ENCODE data around the gene SNAP47. TPM values are rescaled to one million over a fixed set of nuclear protein-coding genes. Genes with fewer than 3 reads are reported as not detected.

The SNAP47 gene
- total and polyA plus RNA-seq, 4 donors = 10.6 to 63.0 (median 22.8) TPM

DNA sequence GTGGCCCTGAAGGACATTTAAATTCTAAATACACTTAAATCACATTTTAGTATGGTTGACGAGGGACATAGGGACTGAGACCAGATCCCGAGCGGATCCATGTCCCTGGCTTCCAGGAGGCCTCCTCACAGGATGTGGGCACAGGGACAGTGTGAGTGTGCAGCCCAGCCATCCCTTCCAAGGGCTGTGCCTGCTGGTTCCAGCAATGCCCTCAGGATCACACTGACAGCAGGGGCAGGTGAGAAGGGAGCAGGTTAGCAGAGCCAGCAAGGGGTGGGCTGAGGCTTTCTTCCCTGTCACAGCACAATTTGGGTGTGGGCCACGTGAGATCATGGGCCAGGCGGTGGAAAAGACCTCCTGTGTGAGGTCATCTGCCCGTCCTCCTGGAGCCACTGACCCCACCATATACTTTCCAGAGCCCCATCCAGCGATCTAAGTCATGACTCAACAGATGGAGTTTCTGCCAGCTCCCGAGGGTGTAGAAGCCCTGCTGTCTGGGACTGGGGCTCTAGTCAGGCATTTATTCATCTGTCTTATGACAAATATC, 43.2 kb downstream of the SNAP47 start:
- H3K4me3 ChIP-seq = no peak overlapping the region
- no peak overlapping the region for H3K27ac ChIP-seq (ENCODE audit: low read depth in 1 of 2, low read length in 1 of 2)
- peaks cover 0 to 16% (median 3%) of the 10 kb centered on the region in 5 donors for H3K4me1 ChIP-seq (ENCODE audit: control insufficient read depth in 5 of 5, insufficient read depth in 5 of 5, low read length in 5 of 5)
- TF ChIP-seq, protein P1, sequence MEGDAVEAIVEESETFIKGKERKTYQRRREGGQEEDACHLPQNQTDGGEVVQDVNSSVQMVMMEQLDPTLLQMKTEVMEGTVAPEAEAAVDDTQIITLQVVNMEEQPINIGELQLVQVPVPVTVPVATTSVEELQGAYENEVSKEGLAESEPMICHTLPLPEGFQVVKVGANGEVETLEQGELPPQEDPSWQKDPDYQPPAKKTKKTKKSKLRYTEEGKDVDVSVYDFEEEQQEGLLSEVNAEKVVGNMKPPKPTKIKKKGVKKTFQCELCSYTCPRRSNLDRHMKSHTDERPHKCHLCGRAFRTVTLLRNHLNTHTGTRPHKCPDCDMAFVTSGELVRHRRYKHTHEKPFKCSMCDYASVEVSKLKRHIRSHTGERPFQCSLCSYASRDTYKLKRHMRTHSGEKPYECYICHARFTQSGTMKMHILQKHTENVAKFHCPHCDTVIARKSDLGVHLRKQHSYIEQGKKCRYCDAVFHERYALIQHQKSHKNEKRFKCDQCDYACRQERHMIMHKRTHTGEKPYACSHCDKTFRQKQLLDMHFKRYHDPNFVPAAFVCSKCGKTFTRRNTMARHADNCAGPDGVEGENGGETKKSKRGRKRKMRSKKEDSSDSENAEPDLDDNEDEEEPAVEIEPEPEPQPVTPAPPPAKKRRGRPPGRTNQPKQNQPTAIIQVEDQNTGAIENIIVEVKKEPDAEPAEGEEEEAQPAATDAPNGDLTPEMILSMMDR (IDR thresholded peaks at IDR 0.05; ENCODE audit: control extremely low read depth, extremely low read depth) = no peak
- no peak for ATAC-seq (ENCODE audit: insufficient read depth, low FRiP score)
- H3K9me3 ChIP-seq (ENCODE audit: control insufficient read depth in 4 of 4, insufficient read depth in 3 of 4, low read length in 3 of 4) = no peaks in the 10 kb centered on the region
- H3K36me3 ChIP-seq (ENCODE audit: control insufficient read depth in 4 of 4, insufficient read depth in 4 of 4, low read length in 4 of 4) = peaks cover 0 to 26% (median 4%) of the 10 kb centered on the region in 4 donors
- no peak overlapping the region for H3K9ac ChIP-seq (ENCODE audit: insufficient read depth in 1 of 2, low read length in 2 of 2)
- no peak for DNase-seq
- no peaks in the 10 kb centered on the region for H3K27me3 ChIP-seq (ENCODE audit: control insufficient read depth in 3 of 3, insufficient read depth in 3 of 3, low read length in 2 of 3)
- 93 to 95% methylated on average over 8 of the region's 8 CpGs for WGBS, 2 donors

DNA sequence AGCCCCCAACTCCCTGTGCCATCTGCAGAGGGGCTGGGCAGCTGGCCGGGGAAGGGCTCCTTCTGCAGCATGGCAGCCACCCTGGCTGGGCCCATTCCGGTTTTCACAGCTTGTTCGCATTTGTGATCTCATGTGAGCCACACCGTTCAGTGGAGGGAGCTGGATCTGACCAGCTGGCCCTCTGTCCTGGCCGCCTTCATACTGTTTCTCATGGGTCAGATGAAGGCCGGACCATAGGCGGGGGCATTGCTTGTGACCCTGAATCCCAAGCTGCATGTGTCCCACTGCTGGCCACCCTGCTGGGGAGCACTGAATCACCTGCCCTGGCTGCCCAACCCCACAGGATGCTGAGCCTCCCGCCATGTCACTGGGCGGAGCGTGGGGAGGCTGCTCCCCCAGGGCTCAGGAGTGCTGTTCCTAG, 43.8 kb downstream of the SNAP47 start:
- Histone ChIP-seq H3K9ac (ENCODE audit: insufficient read depth in 1 of 2, low read length in 2 of 2) (no peak overlapping the region), H3K9me3 (ENCODE audit: control insufficient read depth in 4 of 4, insufficient read depth in 3 of 4, low read length in 3 of 4) (no peaks in the 10 kb centered on the region), H3K36me3 (ENCODE audit: control insufficient read depth in 4 of 4, insufficient read depth in 4 of 4, low read length in 4 of 4) (peaks cover 0 to 24% (median 4%) of the 10 kb centered on the region in 4 donors), H3K27ac (ENCODE audit: low read depth in 1 of 2, low read length in 1 of 2) (no peak overlapping the region), H3K4me3 (no peak overlapping the region), H3K27me3 (ENCODE audit: control insufficient read depth in 3 of 3, insufficient read depth in 3 of 3, low read length in 2 of 3) (no peaks in the 10 kb centered on the region), H3K4me1 (ENCODE audit: control insufficient read depth in 5 of 5, insufficient read depth in 5 of 5, low read length in 5 of 5) (peaks cover 0 to 16% (median 2%) of the 10 kb centered on the region in 5 donors)
- DNase-seq (no peak), ATAC-seq (ENCODE audit: insufficient read depth, low FRiP score) (no peak)
- TF ChIP-seq, protein P1 (IDR thresholded peaks at IDR 0.05; ENCODE audit: control extremely low read depth, extremely low read depth) = no peak
- WGBS, 2 donors = 95 to 98% methylated on average over 10 of the region's 10 CpGs

DNA sequence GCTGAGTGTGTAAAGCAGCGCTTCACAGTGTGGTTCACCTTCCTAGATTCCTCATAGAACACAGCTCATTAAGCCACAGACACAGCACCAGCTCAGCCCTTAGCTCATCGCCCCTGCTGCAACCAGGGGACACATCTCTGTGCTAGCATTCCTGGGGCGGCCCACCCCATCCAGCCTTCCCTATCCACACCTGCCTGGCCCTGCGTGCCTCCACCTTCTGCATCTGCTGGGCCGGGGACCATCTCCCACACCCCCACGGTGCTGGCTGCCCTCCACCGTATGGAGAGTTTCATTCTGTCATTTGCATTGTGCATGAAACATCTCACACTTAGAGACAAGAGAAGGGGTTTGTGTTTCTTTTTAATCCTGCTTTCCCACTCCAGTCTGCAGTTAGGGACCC, 44.5 kb downstream of the SNAP47 start:
- 95% methylated on average over 7 of the region's 7 CpGs for WGBS, 2 donors
- DNase-seq = no peak
- no peak overlapping the region for H3K27ac ChIP-seq (ENCODE audit: low read depth in 1 of 2, low read length in 1 of 2)
- no peaks in the 10 kb centered on the region for H3K27me3 ChIP-seq (ENCODE audit: control insufficient read depth in 3 of 3, insufficient read depth in 3 of 3, low read length in 2 of 3)
- H3K9ac ChIP-seq (ENCODE audit: insufficient read depth in 1 of 2, low read length in 2 of 2) = no peak overlapping the region
- H3K9me3 ChIP-seq (ENCODE audit: control insufficient read depth in 4 of 4, insufficient read depth in 3 of 4, low read length in 3 of 4) = no peaks in the 10 kb centered on the region
- TF ChIP-seq, protein P1 (IDR thresholded peaks at IDR 0.05; ENCODE audit: control extremely low read depth, extremely low read depth) = no peak
- ATAC-seq (ENCODE audit: insufficient read depth, low FRiP score) = no peak
- peaks cover 0 to 24% (median 4%) of the 10 kb centered on the region in 4 donors for H3K36me3 ChIP-seq (ENCODE audit: control insufficient read depth in 4 of 4, insufficient read depth in 4 of 4, low read length in 4 of 4)
- peaks cover 0 to 9% (median 0%) of the 10 kb centered on the region in 5 donors for H3K4me1 ChIP-seq (ENCODE audit: control insufficient read depth in 5 of 5, insufficient read depth in 5 of 5, low read length in 5 of 5)
- no peak overlapping the region for H3K4me3 ChIP-seq
